ENCODE measurements around the gene IL17REL. TPM values are rescaled to one million over a fixed set of nuclear protein-coding genes. Genes with fewer than 3 reads are reported as not detected.

Gene IL17REL
- total RNA-seq, 1 donor from 2014 or later, result not detected

DNA sequence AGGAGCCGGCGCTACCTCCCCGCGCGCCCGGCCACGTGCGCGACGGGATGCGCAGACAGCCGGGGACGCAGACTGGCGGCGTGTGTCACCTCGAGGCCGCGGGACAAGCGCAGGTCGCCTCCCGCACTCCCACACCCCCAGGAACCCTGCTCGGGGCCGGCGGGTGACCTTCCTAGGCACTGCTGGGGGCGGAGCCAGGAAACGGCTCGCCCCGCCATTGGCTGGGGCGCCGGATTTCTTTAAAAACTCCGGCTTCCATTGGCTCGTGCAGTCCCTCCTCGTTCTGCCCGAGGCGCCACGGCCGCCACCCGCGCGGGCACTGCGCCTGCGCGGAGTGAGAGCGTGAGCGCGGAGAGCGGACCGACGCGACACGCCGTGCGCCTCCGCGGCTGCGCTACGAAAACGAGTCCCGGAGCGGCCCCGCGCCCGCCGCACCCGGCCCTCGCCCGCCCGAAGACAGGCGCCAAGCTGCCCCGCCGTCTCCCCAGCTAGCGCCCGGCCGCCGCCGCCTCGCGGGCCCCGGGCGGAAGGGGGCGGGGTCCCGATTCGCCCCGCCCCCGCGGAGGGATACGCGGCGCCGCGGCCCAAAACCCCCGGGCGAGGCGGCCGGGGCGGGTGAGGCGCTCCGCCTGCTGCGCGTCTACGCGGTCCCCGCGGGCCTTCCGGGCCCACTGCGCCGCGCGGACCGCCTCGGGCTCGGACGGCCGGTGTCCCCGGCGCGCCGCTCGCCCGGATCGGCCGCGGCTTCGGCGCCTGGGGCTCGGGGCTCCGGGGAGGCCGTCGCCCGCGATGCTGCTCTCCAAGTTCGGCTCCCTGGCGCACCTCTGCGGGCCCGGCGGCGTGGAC, 52.2 kb downstream of the IL17REL start, which contains the start of gene PIM3:
Gene PIM3, plus strand, starts transcription at position 614 of the 846 bp plus-strand sequence. Its CDS starts 176 bp downstream, at position 790.
- Histone ChIP-seq H3K27ac (peak within 1 kb of the TSS; percentile 88 to 96), H3K4me3 (peak within 1 kb of the TSS; percentile 85 to 89), H3K9me3 (no peaks in the 10 kb centered on the region), H3K27me3 (no peaks in the 10 kb centered on the region), H3K4me1 (peaks cover 0 to 18% of the 10 kb centered on the region in 2 donors), H3K36me3 (peaks cover 18 to 22% of the 10 kb centered on the region in 2 donors)
- DNase-seq (ENCODE audit: low spot score in 2 of 2), result peak; percentile 79 to 96
- TF ChIP-seq, protein P1, sequence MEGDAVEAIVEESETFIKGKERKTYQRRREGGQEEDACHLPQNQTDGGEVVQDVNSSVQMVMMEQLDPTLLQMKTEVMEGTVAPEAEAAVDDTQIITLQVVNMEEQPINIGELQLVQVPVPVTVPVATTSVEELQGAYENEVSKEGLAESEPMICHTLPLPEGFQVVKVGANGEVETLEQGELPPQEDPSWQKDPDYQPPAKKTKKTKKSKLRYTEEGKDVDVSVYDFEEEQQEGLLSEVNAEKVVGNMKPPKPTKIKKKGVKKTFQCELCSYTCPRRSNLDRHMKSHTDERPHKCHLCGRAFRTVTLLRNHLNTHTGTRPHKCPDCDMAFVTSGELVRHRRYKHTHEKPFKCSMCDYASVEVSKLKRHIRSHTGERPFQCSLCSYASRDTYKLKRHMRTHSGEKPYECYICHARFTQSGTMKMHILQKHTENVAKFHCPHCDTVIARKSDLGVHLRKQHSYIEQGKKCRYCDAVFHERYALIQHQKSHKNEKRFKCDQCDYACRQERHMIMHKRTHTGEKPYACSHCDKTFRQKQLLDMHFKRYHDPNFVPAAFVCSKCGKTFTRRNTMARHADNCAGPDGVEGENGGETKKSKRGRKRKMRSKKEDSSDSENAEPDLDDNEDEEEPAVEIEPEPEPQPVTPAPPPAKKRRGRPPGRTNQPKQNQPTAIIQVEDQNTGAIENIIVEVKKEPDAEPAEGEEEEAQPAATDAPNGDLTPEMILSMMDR (IDR thresholded peaks at IDR 0.05), result peak in 1 of 3 experiments; percentile 33
- intact Hi-C loops (cut with DNase I), result loop anchor here (1.0 to 10.0 kb wide), 5 partner anchors 24 to 544 kb away; partner anchors contain the start of genes ALG12, CRELD2, LMF2 and NCAPH2

DNA sequence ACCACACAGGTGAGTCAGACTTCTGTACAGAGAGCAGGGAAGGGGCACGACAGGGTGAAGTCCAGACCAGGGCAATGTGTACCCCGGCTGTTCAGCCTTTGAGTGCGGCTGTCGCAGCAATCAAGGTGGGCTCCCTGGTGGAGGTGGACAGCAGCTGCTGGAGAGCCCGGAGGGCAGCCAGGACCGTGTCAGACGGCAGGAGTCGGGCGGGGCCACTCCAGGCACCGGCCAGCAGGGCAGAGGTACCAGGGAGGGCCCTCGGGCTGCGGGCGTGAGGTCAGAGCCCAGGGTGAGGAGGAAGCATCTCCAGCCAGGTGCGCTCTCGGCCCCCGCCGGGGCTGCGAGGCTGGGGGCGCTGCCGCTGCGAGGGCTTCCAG, 52.8 kb downstream of the IL17REL start:
- H3K4me1 ChIP-seq, result peaks cover 0 to 18% of the 10 kb centered on the region in 2 donors
- no peaks in the 10 kb centered on the region for H3K9me3 ChIP-seq
- DNase-seq (ENCODE audit: low spot score in 2 of 2), result no peak
- TF ChIP-seq, protein P1 (IDR thresholded peaks at IDR 0.05), result no peak
- no peaks in the 10 kb centered on the region for H3K27me3 ChIP-seq
- H3K27ac ChIP-seq, result peak overlapping the region; percentile 88 to 96
- H3K4me3 ChIP-seq, result peak overlapping the region; percentile 85 to 89
- H3K36me3 ChIP-seq, result peaks cover 18 to 21% of the 10 kb centered on the region in 2 donors
- intact Hi-C loops (cut with DNase I), result loop anchor here (1.0 to 10.0 kb wide), 5 partner anchors 23 to 545 kb away; partner anchors contain the start of genes ALG12, CRELD2, LMF2 and NCAPH2

DNA sequence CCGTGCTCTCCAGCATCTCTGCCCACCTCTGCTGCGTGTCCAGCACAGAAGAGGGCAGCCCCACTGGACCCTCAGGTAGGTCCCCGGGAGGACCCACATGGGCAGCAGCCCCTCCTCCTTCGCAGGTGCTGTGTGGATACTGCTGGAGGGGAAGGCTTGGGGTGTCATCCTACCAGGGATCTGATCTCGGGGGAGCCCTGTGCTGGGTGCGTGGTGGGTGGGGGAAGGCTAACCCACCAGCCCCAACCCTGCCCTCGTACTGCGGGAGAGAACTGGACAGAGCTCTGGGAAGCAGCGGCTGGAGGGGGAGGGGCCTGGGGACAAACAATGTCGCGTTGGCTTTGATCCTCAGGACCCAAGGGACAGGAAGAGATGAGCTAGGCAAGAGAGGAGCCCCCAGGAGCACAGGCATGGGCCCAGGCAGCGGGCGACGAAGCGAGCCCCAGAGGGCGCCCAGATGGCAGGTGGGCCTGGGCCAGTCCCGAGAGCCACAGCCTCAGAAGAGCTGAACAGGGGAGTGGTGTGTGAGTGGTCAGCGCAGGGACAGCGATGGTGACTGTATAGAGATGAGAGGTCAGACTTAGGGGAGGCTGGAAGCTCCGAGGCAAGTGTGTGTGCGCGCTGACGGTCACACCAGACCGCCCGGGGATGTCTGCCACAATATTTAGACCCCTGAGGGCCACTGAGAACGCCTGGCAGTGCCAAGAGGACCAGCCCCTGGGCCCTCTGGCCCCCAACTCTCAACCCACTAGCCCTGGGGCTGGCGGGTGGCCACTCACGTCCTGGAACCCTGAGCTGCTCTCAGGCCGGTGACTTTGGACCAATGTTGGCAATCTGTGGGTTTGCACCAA, 53.4 kb downstream of the IL17REL start:
- Histone ChIP-seq H3K36me3 (peaks cover 16 to 17% of the 10 kb centered on the region in 2 donors), H3K27ac (peak overlapping the region; percentile 88 to 96), H3K4me1 (peaks cover 0 to 20% of the 10 kb centered on the region in 2 donors), H3K27me3 (no peaks in the 10 kb centered on the region), H3K4me3 (peak overlapping the region; percentile 85 to 89), H3K9me3 (no peaks in the 10 kb centered on the region)
- TF ChIP-seq, protein P1 (IDR thresholded peaks at IDR 0.05), result no peak
- intact Hi-C loops (cut with DNase I), result no loop called here
- no peak for DNase-seq (ENCODE audit: low spot score in 2 of 2)

DNA sequence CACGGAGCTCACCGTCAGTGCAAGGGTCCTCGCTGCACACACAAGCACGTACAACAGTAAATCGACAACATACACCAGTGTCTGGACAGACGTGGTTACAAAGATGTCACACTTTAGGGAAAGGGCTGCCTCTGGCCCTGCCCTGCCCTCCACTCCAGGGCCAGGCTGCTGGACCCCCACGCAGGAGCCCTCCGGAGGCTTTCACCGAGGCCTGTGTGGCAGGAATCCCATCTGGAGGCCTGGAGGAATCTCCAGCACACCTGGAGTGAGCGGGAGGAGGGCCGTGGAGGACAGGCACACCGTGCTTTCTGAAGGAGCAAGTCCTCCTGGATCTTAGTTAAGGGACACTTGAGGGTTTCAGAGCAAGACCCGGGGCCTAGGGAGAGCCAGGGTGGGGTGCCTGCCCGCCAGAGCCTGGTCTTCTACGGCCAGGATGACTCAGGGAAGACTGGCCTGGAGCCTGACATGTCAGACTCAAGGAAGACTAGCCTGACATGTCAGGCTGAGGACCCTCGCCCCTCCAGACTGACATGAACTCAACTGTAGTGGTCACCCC, 54.1 kb downstream of the IL17REL start:
- Histone ChIP-seq H3K4me1 (peaks cover 0 to 21% of the 10 kb centered on the region in 2 donors), H3K27ac (no peak overlapping the region), H3K4me3 (no peak overlapping the region), H3K9me3 (no peaks in the 10 kb centered on the region), H3K27me3 (no peaks in the 10 kb centered on the region), H3K36me3 (peaks cover 10% of the 10 kb centered on the region in 2 donors)
- no peak for DNase-seq (ENCODE audit: low spot score in 2 of 2)
- TF ChIP-seq, protein P1 (IDR thresholded peaks at IDR 0.05), result no peak
- intact Hi-C loops (cut with DNase I), result no loop called here

DNA sequence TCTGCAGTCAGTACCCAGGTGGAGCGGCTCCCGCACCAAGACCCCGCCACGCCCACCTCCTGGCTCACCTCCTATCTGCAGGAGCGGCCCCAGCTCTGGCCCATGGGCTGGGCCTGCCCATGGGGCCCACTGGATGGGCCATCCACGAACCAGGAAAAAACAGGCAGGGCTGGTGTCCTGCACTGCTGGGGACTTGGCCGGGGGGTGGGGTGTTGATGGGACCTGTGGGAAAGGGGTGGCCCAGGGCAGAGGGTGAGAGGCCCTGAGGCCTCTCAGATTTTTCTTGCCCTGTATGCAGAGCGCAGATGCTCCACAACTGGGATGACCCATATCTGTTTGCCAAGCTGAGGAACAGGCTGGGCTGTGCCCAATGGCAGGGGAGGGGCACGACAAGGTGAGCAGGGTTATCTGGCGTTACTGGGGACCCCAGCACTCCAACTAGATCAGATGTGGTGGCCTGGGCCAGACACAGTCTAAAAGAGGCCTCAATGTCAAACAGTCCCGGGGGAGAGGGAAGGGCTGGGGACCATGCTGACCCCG, 54.7 kb downstream of the IL17REL start:
- DNase-seq (ENCODE audit: low spot score in 2 of 2), result no peak
- H3K4me1 ChIP-seq, result peaks cover 0 to 16% of the 10 kb centered on the region in 2 donors
- TF ChIP-seq, protein P1 (IDR thresholded peaks at IDR 0.05), result no peak
- H3K4me3 ChIP-seq, result no peak overlapping the region
- H3K27ac ChIP-seq, result no peak overlapping the region
- H3K27me3 ChIP-seq, result no peaks in the 10 kb centered on the region
- H3K9me3 ChIP-seq, result no peaks in the 10 kb centered on the region
- intact Hi-C loops (cut with DNase I), result no loop called here
- peaks cover 4 to 5% of the 10 kb centered on the region in 2 donors for H3K36me3 ChIP-seq

Measured in ascending aorta (tissue), 2 donors.